Esophagus (tissue), 2 donors: ENCODE measurements around the gene SNCB. TPM values are rescaled to one million over a fixed set of nuclear protein-coding genes. Genes with fewer than 3 reads are reported as not detected.
"Not testable (repeated sequence)": the region's sequence is repeated elsewhere in the genome, so short reads cannot be mapped to it uniquely, and the experiment has no call there.

Source experiments
- H3K27ac ChIP-seq, 2 donors: one replicate each; pipeline ENCODE4 v1.5.1; 2013; ENCODE audit warnings: low read depth in 2 of 2, mild to moderate bottlenecking in 2 of 2, inconsistent platforms in 1 of 2, low read length in 1 of 2, moderate library complexity in 1 of 2
- H3K27me3 ChIP-seq, 2 donors: one replicate each; pipeline ENCODE4 v1.6.1; 2013; ENCODE audit warnings: low read length in 2 of 2, control low read depth in 1 of 2, mild to moderate bottlenecking in 1 of 2; ENCODE audit not compliant: insufficient read depth in 2 of 2, control insufficient read depth in 1 of 2
- H3K36me3 ChIP-seq, 2 donors: one replicate each; pipeline ENCODE4 v1.6.1; 2013; ENCODE audit warnings: low read length in 1 of 2; ENCODE audit not compliant: control insufficient read depth in 2 of 2, insufficient read depth in 2 of 2
- H3K4me1 ChIP-seq, 2 donors: one replicate each; pipeline ENCODE4 v1.6.1; 2013; ENCODE audit warnings: low read length in 1 of 2; ENCODE audit not compliant: control insufficient read depth in 2 of 2, insufficient read depth in 2 of 2
- H3K4me3 ChIP-seq, 2 donors: one replicate each; pipeline ENCODE4 v1.5.1; 2013; ENCODE audit warnings: low read length in 2 of 2, mild to moderate bottlenecking in 2 of 2, low read depth in 1 of 2, moderate library complexity in 1 of 2
- H3K9me3 ChIP-seq, 2 donors: one replicate each; pipeline ENCODE4 v1.6.1; 2013; ENCODE audit warnings: mild to moderate bottlenecking in 2 of 2, low read depth in 1 of 2, low read length in 1 of 2, moderate library complexity in 1 of 2; ENCODE audit not compliant: control insufficient read depth in 2 of 2, insufficient read depth in 1 of 2
- WGBS, 2 donors: extraction: QIAGEN DNeasy Blood & Tissue Kit; methylation state at CpG; one replicate each; pipeline ENCODE4 v1.1.7; 2013; 5-methylcytosine and 5-hydroxymethylcytosine counted together
- polyA plus RNA-seq, 2 donors: library from polyadenylated mRNA; stranded (reverse); fragments of 200-250 nt; gene quantifications; one replicate each; pipeline ENCODE4 v1.2.3, GENCODE V29; 2013
- donor health status: healthy with polysubstance abuse.
- donor health status: Bipolar disorder and iron deficiency.

SNCB gene
- polyA plus RNA-seq, 2 donors: not detected

GRCh38 chr5:176608142-176608705 is 22.1 kb downstream of the SNCB start:
- no peak overlapping the region for H3K4me3 ChIP-seq
- H3K36me3 ChIP-seq: no peaks in the 10 kb centered on the region
- WGBS, 2 donors: 85 to 86% methylated on average over 4 of the region's 4 CpGs
- no peaks in the 10 kb centered on the region for H3K9me3 ChIP-seq
- no peak overlapping the region for H3K27ac ChIP-seq
- peaks cover 4 to 8% of the 10 kb centered on the region in 2 donors for H3K4me1 ChIP-seq
- peaks cover 0 to 4% of the 10 kb centered on the region in 2 donors for H3K27me3 ChIP-seq

- no peak overlapping the region for H3K27ac ChIP-seq
- peaks cover 0 to 4% of the 10 kb centered on the region in 2 donors for H3K27me3 ChIP-seq
- H3K4me3 ChIP-seq: no peak overlapping the region
- no peaks in the 10 kb centered on the region for H3K36me3 ChIP-seq
- 87 to 91% methylated on average over 3 of the region's 3 CpGs for WGBS, 2 donors
- H3K9me3 ChIP-seq: no peaks in the 10 kb centered on the region
- peaks cover 4 to 8% of the 10 kb centered on the region in 2 donors for H3K4me1 ChIP-seq
These were observed 23.5 kb downstream of the SNCB start for GRCh38 chr5:176606875-176607274.

GRCh38 chr5:176606032-176606431 is 24.3 kb downstream of the SNCB start:
- 65 to 78% methylated on average over 3 of the region's 3 CpGs for WGBS, 2 donors
- Histone ChIP-seq H3K9me3 (no peaks in the 10 kb centered on the region), H3K36me3 (no peaks in the 10 kb centered on the region)

GRCh38 chr5:176603091-176603490 is 27.2 kb downstream of the SNCB start:
- Histone ChIP-seq H3K27me3 (no peaks in the 10 kb centered on the region), H3K36me3 (no peaks in the 10 kb centered on the region), H3K9me3 (no peaks in the 10 kb centered on the region), H3K4me1 (no peaks in the 10 kb centered on the region), H3K4me3 (no peak overlapping the region), H3K27ac (no peak overlapping the region)
- 20 to 30% methylated on average over 2 of the region's 2 CpGs for WGBS, 2 donors

More at GRCh38 chr5:176606032-176606431, 24.3 kb downstream of the SNCB start:
- no peak overlapping the region for H3K27ac ChIP-seq
- peaks cover 0 to 4% of the 10 kb centered on the region in 2 donors for H3K27me3 ChIP-seq
- peaks cover 4 to 8% of the 10 kb centered on the region in 2 donors for H3K4me1 ChIP-seq
- H3K4me3 ChIP-seq: no peak overlapping the region

- Histone ChIP-seq H3K27me3 (no peaks in the 10 kb centered on the region), H3K36me3 (no peaks in the 10 kb centered on the region), H3K9me3 (no peaks in the 10 kb centered on the region), H3K4me1 (no peaks in the 10 kb centered on the region), H3K27ac (no peak overlapping the region), H3K4me3 (no peak overlapping the region)
- WGBS, 2 donors: 75 to 79% methylated on average over 12 of the region's 12 CpGs
These were observed 28.3 kb downstream of the SNCB start for GRCh38 chr5:176601901-176602482.

- not testable (repeated sequence) for H3K9me3 ChIP-seq, H3K27me3 ChIP-seq, H3K36me3 ChIP-seq, H3K27ac ChIP-seq, H3K4me1 ChIP-seq, H3K4me3 ChIP-seq
- WGBS, 2 donors: 85 to 87% methylated on average over 19 of the region's 19 CpGs
These were observed 30.4 kb downstream of the SNCB start for GRCh38 chr5:176599749-176600430.

- Histone ChIP-seq H3K4me1 (peaks cover 0 to 4% of the 10 kb centered on the region in 2 donors), H3K9me3 (no peaks in the 10 kb centered on the region), H3K36me3 (no peaks in the 10 kb centered on the region), H3K4me3 (peak overlapping the region in 1 of 2 donors; percentile 44), H3K27ac (no peak overlapping the region), H3K27me3 (no peaks in the 10 kb centered on the region)
- WGBS, 2 donors: 66 to 71% methylated on average over 41 to 47 of the region's 47 CpGs
These were observed 32.6 kb downstream of the SNCB start for GRCh38 chr5:176597417-176598389.

- 4 to 8% methylated on average over 95 to 98 of the region's 98 CpGs for WGBS, 2 donors
- H3K27me3 ChIP-seq: no peaks in the 10 kb centered on the region
- peak overlapping the region in 1 of 2 donors; percentile 9 for H3K27ac ChIP-seq
- H3K9me3 ChIP-seq: no peaks in the 10 kb centered on the region
- H3K4me3 ChIP-seq: peak overlapping the region; percentile 44 to 47
- H3K36me3 ChIP-seq: no peaks in the 10 kb centered on the region
- peaks cover 0 to 4% of the 10 kb centered on the region in 2 donors for H3K4me1 ChIP-seq
These were observed 33.5 kb downstream of the SNCB start for GRCh38 chr5:176596689-176597416.
